ENCODE measurements around the gene DISP2.

The DISP2 gene

GRCh38 chr15:40357246-40357645 is 773 bp upstream of the DISP2 start:
- ChIA-PET CTCF (interaction anchor here (0.7 to 1.6 kb wide), 8 partner anchors 10 to 82 kb away, joined by 3 to 6 read pairs (median 4); no protein-coding TSS in a partner anchor), POLR2A (ENCODE audit: low non-redundant PET) (no interaction called here)
- TF ChIP-seq CTCF (conservative IDR thresholded peaks at IDR 0.05; ENCODE audit: low read depth), result no peak
- DNase-seq (ENCODE audit: low spot score), result no peak
- peak overlapping the region; percentile 62; the same call in 1 of the 2 replicates for H3K27ac ChIP-seq

GRCh38 chr15:40358471-40359353 is 693 bp downstream of the DISP2 start:
- ChIA-PET CTCF (interaction anchor here (1.5 to 1.6 kb wide), 2 partner anchors 9 to 80 kb away, joined by 4 to 6 read pairs; no protein-coding TSS in a partner anchor), POLR2A (ENCODE audit: low non-redundant PET) (no interaction called here)
- DNase-seq (ENCODE audit: low spot score), result no peak
- no peak for TF ChIP-seq CTCF (conservative IDR thresholded peaks at IDR 0.05; ENCODE audit: low read depth)
- H3K27ac ChIP-seq, result peak overlapping the region; percentile 62

GRCh38 chr15:40360015-40360414 is 2.0 kb downstream of the DISP2 start:
- peak overlapping the region; percentile 62 for H3K27ac ChIP-seq
- TF ChIP-seq CTCF (conservative IDR thresholded peaks at IDR 0.05; ENCODE audit: low read depth), result no peak
- ChIA-PET CTCF (interaction anchor here (0.6 kb wide), 2 partner anchors 85 to 313 kb away, joined by 3 read pairs; no protein-coding TSS in a partner anchor), POLR2A (ENCODE audit: low non-redundant PET) (no interaction called here)
- peak; percentile 72 for DNase-seq (ENCODE audit: low spot score)

- no peak overlapping the region for H3K27ac ChIP-seq
- ChIA-PET POLR2A (ENCODE audit: low non-redundant PET) (no interaction called here), CTCF (no interaction called here)
- DNase-seq (ENCODE audit: low spot score), result no peak
- no peak for TF ChIP-seq CTCF (conservative IDR thresholded peaks at IDR 0.05; ENCODE audit: low read depth)
Measured at GRCh38 chr15:40361640-40362039, 3.6 kb downstream of the DISP2 start.

DNA sequence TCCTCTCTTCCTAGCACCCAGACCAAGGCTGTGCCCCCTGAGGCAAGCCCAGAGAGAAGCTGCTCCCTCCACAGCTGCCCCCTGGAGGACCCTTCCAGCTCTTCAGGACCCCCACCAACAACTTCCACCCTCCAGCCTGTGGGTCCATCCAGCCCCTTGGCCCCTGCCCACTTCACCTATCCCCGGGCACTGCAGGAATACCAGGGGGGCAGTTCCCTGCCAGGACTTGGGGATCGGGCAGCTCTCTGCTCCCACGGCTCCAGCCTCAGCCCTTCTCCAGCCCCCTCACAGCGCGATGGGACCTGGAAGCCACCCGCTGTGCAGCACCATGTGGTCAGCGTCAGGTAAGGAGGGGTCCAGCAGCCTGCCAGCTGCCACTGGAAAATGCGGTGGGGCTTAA is 5.6 kb downstream of the DISP2 start:
- POLR2A ChIA-PET (ENCODE audit: low non-redundant PET), result no interaction called here
- CTCF ChIA-PET, result interaction anchor here (1.1 kb wide), 1 partner anchor 89 kb away, joined by 5 read pairs; no protein-coding TSS in a partner anchor

More for the DNA sequence above, 5.6 kb downstream of the DISP2 start:
- H3K27ac ChIP-seq, result no peak overlapping the region; the same call in 1 of the 2 replicates
- DNase-seq (ENCODE audit: low spot score), result no peak
- no peak for TF ChIP-seq CTCF (conservative IDR thresholded peaks at IDR 0.05; ENCODE audit: low read depth)
